GM21367 (cell line): ENCODE data around the gene PRSS16.
"Not testable (repeated sequence)": the region's sequence is repeated elsewhere in the genome, so short reads cannot be mapped to it uniquely, and the experiment has no call there.

Experiments
- ATAC-seq: cut with Tn5 transposase; IDR thresholded peaks from one replicate; pipeline ENCODE4 v1.9.1; 2021; ENCODE audit not compliant: unreplicated experiment

PRSS16 gene

DNA sequence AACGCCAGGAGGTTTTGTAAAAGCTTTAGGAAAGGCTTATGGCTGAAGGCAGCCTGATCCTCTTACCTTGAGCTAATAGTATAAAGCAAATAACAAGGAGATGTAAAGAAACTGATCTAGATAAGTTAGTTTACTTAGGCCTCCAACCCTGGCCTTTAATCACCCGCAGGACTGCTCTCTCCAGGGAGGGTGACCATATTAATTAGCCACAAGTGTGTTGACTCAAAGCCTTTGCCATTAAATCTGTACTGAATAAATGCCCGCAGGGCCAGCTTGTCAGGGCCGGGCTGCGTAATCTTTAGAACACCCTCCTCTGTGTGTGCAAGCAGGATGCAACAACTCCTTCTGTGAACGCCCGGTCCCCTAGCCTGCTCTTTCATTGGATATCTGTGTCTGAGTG lies 6.1 kb upstream of the PRSS16 start:
- ATAC-seq: no peak

DNA sequence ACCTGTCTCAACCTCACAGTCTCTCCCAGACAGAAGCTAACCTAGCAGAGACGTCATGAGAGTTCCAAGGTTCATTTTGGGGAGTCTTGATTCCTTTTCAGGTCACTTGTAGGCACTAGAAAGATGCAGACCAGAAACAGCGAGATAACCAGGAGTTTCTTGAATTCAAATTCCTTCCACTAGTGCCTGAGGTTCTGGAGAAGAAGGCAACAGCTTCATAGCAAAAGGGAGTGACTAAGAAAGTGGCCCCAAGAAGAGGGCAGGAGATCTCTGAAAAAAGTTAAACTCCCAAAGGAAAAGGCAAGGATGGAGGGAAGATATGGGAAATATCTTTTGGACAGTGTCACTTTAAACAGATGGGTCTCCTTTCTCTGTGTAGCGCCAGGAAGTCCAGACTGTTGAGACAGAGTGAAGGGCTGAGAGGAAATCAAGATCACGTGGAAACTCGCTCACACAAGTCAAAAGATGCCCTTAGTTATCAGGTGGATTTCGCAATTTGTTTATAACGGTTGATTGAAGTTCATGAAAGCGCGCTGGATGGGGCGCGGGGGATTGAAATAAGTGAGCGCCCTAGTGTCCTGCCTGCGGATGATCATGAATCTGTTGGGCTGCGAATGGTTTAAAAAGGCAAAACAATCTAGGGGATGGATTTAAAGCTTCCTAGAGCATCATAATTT lies 4.8 kb upstream of the PRSS16 start:
- ATAC-seq: no peak

DNA sequence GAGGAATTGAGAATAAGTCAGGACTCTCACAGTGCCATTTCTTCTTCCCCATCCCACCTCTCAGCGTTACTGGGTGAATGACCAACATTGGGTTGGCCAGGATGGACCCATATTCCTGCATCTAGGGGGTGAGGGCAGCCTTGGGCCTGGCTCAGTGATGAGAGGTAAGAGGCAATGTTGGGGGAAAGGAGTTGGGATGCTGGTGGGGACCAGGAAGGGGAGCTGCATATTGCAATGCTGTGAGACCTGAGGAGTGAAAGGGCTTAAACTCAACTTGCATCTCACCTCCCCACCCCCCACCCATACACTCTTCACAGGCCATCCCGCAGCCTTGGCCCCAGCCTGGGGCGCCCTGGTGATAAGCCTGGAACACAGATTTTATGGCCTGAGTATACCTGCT lies 1.3 kb downstream of the PRSS16 start:
- no peak for ATAC-seq

DNA sequence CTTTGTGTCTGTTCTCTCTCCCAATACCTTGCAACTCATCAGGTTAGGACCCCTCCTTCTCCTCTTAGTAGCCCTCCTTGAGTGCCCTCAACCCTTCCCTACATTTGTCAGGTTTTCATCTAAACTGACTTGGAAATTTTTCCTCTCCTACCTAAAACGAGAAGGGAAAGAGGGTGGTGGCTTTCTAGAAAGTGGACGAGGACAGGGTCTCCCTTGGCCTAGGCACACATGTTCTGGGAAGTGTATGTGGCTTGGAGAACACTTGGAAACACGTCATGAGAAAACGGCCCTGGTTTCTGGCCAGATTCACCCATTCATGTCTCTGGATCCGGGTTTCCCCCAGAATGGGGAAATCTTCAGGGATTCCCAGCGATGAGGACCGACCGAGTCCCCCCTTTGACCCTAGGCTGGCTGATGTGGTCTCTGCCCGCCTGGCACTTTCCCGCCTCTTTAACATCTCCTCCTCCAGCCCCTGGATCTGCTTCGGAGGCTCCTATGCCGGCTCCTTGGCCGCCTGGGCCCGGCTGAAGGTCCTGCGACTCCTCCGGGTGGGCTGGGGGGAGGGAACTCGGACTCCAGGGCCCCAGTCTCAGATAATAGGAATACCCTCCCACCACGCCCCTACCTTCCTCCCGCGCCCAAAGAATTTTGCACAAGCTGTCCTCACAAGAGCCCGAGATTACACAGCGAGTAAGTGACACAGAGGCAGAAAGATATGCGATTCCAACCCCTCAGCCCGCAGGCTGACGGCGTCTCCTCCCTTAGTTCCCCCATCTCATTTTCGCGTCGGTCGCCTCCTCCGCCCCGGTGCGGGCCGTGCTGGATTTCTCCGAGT lies 3.0 kb downstream of the PRSS16 start:
- no peak for ATAC-seq

DNA sequence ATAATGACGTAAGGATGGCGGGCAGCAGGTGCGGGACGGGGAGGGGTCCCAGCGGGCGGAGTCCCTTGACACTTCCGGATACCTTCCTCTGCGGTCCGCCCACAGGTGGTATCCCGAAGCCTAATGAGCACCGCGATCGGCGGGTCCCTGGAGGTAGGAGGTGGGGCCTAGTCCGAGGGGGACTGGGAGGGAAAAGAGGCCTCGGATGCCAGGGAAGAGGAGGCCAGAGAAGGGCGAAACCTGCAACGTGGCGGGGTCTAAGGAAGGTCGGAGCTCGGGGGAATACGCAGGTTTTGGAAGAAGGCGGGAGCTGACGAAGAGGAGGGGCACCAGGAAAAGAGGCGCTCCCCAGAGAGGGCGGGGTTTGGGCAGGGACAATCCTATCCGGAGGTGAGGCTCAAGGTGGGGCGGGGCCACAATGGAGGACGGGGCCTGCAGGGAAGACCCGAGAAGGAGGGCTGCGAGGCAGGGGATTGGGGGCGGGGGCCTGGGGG lies 3.7 kb downstream of the PRSS16 start:
- ATAC-seq: peak; percentile 70

DNA sequence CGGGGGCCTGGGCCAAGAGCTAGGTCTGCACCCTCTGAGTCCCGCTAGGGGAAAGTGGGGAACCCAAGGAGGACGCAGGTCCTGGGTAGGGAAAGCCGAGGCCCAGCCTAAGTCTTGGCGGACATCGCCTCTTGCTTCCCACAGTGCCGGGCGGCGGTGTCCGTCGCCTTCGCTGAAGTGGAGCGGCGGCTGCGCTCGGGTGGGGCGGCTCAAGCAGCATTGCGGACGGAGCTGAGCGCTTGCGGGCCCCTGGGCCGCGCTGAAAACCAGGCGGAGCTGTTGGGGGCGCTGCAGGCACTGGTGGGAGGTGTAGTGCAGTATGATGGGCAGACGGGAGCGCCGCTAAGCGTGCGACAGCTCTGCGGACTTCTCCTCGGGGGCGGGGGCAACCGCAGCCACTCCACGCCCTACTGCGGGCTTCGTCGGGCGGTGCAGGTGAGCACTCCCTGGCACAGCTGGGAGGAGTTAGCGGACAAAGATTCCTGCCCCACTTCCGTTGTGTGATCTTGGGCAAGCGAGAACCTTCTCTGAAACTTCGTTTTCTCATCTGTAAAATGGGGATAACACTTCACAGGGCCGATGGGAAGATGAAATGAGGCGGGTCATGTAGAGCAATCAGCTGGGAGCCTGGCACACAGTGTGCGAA lies 4.2 kb downstream of the PRSS16 start:
- peak; percentile 72 for ATAC-seq

DNA sequence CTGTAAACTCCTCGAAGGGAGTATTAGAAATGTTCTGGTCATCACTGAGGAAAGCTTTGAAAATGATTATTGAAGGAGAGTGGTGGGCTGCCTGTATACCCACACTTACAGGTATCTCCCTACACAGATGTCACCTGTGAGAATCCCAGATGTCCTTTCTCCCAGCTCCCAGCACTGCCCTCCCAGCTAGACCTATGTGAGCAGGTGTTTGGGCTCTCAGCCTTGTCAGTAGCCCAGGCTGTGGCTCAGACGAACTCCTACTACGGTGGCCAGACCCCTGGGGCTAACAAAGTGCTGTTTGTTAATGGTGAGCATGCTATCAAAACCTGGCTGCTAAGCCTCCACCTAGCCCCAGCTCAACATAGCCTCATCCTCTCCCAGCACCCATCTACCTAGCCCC lies 7.1 kb downstream of the PRSS16 start:
- ATAC-seq: no peak

DNA sequence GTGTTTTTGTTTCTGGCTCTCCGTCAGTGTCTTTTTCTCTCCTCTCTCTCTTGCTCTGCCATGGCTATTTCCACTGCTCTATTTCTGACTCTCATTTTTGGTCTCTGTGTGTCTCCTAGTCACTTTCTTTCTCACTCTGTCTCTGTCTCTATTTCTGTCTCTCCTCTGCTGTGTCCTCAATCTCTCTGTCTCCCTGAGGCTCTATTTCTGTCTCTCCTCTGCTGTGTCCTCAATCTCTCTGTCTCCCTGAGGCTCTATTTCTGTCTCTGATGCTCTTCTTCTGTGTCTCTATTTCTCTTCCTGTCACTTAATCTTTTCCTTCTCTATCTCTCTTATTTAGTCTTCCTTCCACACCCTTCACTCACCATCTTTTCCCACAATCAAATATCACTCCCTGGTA lies 8.4 kb downstream of the PRSS16 start:
- no peak for ATAC-seq

DNA sequence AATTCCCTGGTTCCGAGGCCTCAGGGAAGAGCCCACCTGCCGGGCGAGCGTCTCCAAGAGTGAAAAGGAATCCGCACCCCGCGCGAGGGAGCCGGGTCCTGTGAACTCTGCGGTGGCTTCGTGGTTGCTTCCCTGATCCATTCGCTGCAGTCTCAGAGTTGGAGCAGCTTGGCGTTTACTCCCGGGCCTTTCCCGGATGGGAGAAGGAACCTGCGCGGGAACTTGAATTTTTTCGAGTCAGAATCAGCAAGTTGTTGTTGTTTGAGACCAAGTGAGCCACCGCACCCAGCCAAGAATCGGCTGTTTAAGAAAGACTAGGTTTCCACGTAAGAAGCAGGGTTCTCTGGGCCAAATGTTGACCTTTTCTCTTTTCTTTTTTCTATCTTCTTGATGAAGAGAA lies 12.9 kb downstream of the PRSS16 start:
- ATAC-seq: no peak

DNA sequence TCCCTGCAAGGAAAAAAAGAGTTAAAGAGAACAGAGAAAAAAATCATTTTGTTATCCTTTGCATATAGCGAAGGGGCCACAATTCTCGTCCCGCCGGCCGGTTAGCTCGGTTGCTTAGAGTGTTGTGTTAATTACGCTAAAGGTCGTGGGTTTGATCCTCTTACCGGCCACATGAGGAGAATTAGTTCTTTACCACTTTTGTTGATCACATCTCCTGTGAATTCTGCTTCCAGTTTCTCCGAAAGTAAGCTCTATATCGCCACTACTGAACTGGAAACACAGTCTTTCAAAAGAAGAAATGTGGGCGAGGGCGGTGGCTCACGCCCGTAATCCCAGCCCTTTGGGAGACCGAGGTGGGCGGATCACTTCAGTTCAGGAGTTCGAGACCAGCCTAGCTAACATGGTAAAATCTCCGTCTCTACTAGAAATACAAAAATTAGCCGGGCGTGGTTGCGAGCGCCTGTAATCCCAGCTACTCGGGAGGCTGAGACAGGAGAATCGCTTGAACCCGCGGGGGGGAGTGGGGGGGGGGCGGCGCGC lies 13.4 kb downstream of the PRSS16 start:
- ATAC-seq: no peak

DNA sequence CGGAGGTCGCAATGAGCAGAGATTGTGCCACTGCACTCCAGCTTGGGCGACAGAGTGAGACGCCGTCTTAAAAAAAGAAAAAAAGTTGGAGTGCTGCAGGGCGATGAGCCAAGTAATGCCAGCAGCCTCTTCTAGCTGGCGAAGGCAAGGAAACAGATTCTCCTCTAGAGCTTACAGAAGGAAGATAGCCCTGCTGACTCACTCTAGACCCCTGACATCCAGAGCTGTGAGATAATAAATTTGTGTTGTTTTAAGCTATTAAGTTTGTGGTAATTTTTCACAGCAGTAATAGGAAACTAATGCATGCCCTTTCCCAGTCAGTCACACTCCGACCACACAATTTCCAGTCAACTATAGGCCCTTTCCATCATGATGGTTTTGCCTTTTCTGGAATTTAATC lies 16.4 kb downstream of the PRSS16 start:
- ATAC-seq: no peak

DNA sequence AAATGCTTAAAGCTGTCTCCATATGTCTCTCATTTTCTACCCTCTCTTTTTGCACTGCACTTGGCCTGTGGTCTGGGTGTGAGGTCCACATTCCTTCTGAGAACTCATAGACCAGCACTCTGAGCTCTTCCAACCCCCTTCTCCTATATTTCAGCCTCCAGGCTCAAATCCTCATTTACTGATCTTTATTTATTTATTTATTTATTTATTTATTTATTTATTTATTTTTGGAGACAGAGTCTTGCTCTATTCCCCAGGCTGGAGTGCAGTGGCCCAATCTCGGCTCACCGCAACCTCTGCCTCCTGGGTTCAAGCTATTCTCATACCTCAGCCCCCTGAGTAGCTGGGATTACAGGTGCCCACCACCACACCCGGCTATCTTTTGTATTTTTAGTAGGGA lies 19.5 kb downstream of the PRSS16 start:
- not testable (repeated sequence) for ATAC-seq

DNA sequence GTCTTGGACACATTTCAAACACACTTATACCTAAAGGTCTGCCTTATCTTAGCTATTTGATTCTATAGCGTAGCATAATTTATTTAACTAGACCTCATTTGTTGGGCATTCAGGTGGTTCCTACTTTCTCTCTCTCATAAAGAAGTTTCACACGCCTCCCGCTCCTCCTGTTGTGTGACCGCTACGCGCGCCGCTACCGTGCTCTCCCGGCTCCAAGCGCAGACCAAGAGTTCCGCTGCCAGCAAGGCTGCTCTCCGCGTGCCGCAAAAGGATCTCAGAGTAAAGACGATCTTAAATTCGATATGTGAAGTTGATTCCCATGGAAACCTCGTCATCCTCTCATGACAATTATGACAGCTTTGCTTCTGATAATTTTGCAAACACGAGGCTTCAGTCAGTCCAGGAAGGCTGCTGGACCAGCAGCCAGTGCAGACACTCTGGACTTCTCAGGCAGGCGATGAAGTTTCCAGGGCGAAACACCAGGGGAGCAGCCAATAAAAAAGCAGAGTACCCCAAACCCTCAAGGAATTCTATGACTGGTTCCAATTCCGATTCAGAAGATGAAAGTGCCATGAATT lies 20.4 kb downstream of the PRSS16 start:
- ATAC-seq: no peak

DNA sequence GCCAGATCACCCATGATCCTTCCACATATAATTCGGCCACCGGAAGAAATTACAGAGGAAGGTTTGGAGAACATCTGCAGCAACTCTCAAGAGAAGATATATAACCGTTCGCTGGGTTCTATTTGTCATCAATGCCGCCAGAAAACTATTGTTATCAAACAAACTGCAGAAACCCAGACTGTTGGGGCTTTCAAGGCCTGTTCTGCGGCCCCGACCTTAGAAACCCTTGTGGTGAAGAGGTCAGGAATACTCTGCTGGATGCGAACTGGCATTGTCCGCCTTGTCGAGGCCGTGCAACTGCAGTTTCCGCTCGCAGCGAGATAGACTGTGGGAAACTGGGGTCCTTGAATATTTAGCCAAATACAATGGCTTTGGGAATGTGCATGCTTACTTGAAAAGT lies 21.3 kb downstream of the PRSS16 start:
- ATAC-seq: no peak

DNA sequence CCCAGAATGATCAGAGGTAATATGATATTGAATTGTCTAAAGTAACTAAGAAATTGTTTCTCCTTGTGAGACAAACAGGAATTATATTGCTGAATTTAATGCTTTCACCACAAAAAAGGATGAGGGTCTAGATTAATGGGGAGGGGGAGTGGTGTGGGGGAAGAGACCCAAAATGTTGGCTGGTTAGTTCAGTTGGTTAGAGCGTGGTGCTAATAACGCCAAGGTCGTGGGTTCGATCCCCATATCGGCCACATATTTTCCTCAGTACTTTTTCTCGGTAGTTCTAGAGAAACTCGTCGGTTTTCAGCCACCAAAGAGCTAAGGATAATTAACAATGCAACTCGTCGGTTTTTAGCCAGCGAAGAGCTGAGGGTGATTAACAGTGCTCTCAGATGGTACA lies 26.3 kb downstream of the PRSS16 start:
- no peak for ATAC-seq

DNA sequence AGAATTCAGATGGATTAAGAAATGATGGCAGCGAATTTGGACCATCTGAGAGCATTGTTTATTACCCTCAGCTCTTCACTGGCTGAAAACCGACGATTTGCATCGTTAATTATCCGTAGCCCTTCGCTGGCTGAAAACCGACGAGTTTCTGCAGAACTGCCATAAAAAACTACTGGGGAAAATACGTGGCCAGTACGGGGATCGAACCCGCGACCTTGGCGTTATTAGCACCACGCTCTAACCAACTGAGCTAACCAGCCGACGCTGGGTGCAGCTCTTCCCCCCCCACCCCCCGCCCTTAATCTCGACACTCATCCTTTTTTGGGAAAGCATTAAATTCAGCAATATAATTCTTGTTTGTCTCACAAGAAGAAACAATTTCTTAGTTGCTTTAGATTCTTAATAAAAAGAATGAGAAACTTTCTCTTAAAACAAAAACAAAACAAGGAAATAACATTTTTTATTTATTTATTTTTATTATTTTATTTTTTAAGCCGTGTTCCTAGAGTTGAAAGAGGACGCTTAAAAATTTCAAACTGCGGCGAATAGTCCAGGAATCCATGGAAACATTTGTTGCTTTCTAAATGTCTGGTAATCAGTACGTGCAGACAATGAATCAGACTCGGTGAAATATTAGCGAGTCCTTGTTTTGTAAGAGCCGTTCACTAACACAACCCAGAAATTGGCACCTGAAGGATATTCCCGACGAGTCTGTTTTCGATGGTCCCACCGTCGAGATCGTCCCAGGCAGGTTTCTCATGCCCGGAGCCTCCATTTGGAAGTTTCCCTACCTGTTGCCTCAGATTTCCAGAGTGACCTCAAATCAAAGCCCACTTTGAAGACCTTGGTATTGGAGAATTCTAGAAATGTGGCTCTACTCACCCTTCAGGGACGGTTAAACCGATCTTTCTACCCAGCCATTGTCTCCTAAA lies 27.8 kb downstream of the PRSS16 start:
- ATAC-seq: no peak

DNA sequence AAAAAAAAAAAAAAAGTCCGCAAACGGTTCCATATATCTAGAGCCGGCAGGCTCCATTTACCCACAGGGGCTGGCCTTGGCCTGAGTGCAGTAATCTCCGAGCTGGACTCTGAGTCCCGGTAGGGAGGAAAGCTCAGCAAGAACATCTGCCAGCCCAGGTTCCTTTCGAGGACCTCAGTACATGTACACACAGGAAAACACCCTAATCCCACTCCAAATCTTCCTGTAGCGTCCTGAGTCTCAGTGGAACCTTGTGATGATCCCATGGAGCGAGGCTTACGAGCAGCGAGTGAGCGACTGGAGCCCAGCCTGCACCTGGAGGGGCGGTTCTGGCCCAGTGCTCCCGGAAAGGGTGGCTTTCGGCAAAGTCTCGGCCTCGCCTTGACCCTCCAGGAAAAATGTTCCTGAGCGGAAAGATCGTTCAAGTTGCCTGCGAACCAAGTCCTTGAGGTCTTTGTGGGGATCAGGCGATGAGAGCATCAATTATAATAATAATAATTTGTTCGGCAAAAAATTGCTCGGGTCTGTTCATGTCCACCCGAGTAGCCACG lies 32.1 kb downstream of the PRSS16 start:
- no peak for ATAC-seq

DNA sequence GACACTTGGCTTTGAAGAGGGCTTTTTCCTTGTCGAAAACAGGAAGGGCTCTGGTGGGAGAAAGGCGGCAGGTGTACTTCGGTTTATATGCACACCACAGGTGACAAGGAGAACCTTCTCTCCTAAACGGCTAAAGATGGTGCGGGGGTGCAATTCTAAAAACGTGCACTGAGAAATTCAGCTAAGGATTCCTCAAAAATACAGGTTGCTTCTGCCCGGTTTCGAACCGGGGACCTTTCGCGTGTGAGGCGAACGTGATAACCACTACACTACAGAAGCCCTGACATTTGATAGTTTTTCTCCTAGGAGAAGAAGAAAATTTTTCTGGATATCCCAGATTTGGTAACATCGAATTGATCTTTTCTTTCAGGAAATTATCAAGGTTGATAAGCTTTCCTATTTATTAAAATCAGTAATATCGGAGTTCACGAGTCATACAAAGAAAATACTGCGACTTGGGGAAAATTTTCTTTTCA lies 32.6 kb downstream of the PRSS16 start:
- no peak for ATAC-seq

DNA sequence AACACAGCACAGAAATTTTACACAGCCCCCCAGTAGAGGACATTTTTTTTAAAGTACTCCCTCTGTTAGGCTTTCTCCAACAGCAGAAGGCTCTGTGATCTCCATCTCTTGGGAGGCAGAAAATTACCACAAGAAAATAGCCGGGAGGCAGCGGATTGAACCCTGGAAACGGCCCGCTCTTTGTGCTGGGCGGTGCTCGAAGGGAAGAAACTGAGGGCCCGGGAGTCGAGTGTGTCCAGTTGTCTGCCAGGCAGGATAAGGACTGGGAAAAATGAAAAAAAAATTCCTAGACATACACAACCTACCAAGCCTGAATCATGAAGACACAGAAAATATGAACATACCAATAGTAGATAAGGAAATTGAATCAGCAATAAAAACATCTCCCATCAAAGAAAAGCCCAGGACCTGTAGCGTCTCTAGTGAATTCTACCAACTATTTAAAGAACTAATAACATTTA lies 33.1 kb downstream of the PRSS16 start:
- ATAC-seq: no peak

DNA sequence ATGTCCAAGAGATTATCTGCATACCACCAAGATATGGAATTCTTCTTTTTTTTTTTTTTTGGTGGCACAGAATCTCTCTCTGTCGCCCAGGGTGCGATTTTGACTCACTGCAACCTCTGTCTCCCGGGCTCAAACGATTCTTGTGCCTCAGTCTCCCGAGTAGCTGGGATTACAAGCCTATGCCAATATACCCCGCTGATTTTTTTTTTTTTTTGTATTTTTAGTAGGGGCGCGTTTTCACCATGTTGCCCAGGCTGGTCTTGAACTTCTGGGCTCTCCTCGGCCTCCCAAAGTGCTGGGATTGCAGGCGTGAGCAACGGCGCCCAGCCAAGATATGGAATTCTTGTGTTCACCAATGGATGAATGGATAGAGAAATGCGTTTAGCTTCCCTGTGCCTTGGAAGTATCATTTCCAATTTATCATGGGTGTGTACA lies 33.6 kb downstream of the PRSS16 start:
- ATAC-seq: no peak
